GM23338 (cell line): ENCODE data around the gene PPP4R3A.

ENCODE experiments used
- CTCF ChIP-seq, 2 experiments: fragments of 200-600 bp in 1 of 2; sonication (generic) in 1 of 2; conservative IDR thresholded peaks; 2 replicates each; pipeline versions ENCODE4 v1.5.1 to v1.6.1; 2016 to 2017; ENCODE audit warnings: antibody characterized with exemption in 2 of 2, low read depth in 2 of 2, mild to moderate bottlenecking in 2 of 2, moderate library complexity in 1 of 2
- EZH2 ChIP-seq: fragments of 200-600 bp; sonication (generic); IDR thresholded peaks from one replicate; pipeline ENCODE4 v1.8.0; 2017; ENCODE audit warnings: antibody characterized with exemption, mild to moderate bottlenecking, low read depth; ENCODE audit not compliant: unreplicated experiment

DNA sequence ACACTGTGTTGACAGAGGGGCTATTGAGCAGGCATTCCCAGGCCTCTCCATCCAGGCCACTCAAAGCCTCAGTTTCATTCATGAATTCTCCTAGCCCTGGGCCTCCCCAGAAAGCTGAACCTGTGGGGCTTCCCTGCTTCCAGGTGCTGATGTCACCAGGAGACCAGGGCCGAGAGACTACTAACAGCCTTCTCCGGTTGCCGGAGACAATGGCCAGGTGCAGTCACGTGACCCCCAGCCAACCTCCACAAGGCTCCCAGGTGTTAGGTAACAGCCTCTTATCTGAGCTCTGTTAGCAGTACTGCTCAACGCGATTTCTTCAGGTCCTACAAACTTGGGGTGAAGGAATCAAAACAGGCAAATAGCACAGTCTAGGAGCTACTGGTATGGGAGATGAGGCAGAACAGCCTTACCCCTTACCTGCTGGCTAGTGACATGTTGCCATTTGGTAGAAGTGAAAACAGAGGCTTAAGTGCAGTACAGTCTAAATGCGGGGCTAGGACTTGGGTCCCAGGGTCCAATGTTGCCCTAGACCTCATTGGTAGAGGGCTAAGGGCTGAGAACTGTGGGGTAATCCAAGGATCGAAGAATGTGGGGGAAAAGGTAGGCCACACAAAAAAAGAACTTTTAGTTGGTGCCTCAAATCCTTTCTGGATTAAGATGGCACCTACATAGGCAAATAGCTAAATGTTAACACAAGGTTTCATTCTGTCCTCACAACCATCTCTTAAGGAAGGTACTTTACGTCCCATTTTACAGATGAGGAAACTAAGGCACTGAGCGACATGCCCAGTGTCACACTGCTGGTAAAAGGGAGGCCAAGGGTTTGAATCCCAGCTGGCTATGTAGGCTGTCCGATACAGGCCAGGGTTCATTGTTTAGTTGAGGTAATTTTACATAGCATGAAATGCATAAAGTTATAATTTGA lies 96.3 kb downstream of the PPP4R3A start:
- TF ChIP-seq CTCF (conservative IDR thresholded peaks at IDR 0.05; ENCODE audit: low read depth in 2 of 2) (no peak), EZH2 (no peak)
